ENCODE data around the gene CLRN3.

Gene CLRN3

DNA sequence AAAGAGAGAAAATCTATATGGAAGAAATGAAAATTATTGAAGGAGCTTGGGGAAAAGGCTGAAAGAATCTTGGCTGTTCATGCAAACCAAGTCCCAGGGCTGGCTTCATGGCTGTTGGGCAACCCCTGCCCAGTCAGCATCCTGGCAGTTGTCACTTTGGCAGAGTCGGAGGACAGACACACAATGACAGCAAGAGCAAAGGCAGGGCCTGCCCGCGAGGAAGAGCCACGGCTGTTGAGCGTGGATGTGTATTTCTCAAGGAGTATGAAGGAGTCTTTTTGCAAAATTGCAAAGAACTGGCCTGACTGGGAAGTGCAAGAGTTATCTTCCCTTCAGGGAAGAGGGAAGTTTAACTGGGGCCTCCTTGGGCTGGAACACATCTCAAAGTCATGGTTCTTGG is 25.8 kb upstream of the CLRN3 start:
- DNase-seq, result no peak

DNA sequence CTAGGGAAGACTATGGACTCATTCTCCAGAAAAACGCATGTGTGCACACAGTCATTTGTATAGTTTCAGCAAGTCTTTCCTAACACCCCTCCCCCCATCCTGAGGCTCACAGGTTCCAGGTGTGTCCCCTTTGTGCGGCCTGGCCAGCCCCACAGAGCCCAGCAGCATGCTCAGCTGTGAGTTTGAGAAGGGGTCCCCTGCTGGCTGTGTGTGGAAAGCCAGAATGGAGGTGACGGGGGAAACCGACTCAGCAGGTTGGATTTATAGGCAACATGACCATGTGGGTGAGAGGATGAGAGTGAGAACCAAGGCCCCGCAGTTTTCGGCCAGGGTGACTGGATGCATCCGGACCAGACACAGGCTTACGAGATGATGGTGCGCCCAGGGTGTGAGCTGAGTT is 24.1 kb upstream of the CLRN3 start:
- no peak for DNase-seq

- no peak for DNase-seq
Observed at GRCh38 chr10:127915324-127915723, 22.6 kb upstream of the CLRN3 start.

GRCh38 chr10:127913368-127913759 is 20.6 kb upstream of the CLRN3 start:
- DNase-seq, result no peak

DNA sequence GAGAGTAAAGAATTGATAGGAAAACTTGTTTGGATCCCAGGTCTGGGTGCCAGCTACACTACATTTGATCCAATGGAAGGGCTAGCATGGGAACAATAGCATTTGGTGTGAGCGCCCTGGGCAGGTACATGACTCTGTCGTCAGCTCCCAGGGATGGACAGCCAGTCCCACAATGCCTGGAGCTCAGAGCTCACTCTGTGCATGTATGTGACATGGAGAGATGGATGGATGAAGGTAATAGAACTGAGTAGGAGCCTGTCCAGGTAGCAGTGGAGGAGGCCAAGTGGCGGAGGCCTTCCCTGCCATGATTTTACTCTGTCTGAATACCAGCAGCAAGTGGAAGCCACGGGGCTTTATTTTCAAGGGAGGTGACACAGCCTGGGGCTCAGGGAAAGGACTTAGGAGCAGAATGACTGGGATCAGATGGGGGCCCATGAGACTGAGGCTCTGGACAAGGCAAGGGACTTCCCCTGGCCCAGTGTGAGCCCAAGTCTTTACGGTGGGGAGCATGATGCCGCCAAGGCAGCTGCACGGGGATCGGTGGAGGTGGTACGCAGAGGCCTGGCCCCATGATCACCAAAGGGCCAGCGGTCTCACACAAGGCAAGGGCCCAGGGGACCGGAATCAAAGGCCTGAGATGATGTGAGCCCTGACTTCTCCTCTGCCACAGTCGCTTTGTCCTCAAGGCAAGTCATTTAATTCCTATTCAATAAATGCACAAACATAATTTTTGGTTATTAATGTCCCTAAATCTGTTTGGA is 20.0 kb upstream of the CLRN3 start:
- no peak for DNase-seq

DNA sequence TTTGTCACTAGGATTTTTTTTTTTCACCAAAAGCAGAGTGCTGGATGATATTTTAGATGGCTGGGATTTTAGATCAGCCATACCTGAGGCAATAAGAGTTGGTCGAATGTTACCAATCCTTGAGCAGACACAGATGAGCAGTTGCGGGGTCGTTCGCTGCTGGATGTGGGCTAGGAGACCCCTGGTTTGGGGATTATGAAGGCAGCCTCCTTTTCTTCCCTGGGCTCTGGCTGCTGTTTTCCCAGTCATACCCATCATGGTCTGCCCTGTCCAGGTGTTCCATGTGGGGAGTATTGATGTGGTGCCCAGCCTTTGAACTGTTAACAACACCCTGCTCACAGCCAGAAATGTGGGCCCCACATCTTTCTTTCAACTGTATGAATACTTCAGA is 19.1 kb upstream of the CLRN3 start:
- no peak for DNase-seq

GRCh38 chr10:127911218-127911866 is 18.6 kb upstream of the CLRN3 start:
- DNase-seq, result no peak

DNA sequence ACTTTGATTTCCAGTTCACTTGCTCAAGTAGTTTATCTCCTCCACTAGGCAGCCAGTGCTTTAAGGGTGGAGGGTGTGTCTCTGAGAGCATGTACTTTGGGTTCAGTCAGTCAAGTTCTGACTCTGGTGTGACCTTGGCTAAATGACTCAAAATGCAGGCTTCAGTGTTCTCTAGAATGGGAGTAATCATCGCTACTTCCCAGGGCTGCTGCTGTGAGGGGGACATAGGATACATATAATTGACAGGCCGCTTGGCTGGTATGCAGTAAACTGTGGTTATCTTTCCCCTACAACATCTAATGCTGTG is 17.7 kb upstream of the CLRN3 start:
- no peak for DNase-seq

GRCh38 chr10:127909716-127910463 is 17.1 kb upstream of the CLRN3 start:
- DNase-seq, result no peak

GRCh38 chr10:127908959-127909267 is 16.2 kb upstream of the CLRN3 start:
- DNase-seq, result no peak

- DNase-seq, result no peak
Observed at GRCh38 chr10:127908106-127908958, 15.6 kb upstream of the CLRN3 start.

DNA sequence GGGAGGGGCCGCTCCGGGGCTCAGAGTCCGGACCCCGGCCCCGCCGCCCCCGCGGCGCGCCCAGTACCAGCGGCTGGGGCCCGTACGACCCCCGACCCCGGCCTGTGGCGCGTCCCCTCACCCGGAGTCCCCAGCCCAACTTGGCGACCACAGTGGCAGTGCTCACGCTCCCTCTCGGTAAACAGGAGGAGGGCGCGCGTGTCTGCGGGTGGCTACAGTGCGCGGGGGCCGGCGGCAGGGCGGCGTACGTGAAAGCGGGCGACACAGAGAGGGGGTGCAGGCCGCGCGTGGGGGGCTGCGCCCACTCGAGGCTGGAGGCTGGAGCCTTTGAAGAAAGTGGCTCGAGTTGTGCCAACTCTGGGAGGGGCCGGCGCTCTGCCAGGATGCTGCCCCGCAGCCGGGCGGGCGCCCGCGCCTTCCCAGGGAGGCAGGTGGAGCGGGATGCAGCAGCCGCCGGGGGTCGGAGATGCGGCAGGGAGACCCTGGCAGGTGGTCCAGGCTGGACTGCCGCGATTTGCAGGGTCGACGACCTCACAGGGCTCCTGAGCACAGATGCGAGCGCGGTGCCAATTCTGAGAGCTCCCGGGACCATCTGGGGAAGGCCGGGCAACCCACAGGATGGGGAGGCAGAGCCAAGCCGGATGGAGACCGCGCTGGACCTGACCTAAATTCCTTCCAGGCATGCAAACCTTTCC is 14.8 kb upstream of the CLRN3 start:
- DNase-seq, result peak in 1 of 4 experiments; percentile 10

DNA sequence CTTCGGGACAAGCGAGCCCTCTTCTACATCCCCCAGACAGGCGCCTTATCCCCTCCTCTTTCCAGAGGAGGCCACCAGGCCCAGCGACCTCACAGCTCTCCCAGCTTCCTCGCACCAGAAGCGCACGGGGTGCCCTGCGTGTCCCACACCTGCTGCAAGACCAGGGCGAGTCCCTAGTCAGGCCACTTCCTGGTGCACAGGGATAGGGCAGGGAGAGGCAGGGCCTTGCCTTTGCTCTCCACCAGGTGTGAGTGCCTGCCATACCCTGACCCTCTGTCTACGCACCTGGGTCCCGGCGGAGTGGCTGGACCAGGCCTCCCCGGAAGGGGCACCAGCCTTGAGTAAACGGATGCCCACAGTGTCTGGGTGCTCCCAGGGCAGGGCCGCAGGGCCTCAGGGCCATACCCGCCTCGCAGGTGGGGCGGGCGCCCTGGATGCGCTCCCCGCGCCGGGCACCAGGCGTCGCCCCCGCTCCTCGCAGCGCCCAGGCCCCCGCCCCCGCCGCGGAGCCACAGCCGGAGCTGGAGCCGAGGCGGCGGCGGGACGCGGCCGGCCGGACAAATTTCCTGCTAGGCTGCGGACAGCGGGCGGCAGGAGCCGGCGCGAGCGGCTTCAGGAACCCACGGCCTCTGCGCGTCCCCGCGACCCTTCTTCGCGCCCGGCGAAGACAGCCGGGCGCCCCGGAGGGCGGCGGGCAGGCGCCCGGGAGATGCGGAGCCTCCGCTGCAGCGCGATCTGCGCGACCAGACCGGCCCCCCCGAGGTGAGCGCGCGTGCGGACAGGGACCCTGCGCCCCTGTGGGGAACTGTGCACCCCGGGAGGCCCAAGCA is 14.0 kb upstream of the CLRN3 start, which contains the start of gene PTPRE:
Gene PTPRE (plus strand): TSS at position 556 of the 830 bp plus-strand sequence. CDS start 133,779 bp downstream, outside the sequence.
- peak; percentile 23 to 63 (median 44) for DNase-seq

DNA sequence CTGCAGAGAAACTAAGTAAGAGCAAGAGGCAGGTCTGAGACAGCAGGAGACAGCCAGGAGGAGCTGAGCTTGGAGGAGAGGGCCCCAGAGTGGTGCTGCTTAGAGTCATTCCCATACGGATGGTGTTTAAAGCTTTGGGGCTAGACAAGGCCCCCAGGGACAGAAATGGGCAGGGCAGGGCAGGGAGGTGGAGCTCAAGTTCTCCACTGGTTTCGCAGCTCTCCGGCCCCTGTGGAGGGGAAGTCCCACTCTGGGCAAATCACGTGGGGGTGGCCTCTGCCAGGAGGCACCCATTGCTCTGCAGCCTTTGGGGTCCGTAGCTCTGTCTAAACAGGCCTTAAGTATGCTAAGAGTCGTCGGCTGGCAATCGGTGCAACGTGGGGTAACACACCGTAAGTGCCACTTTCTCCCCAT is 13.1 kb upstream of the CLRN3 start:
- no peak for DNase-seq

- DNase-seq, result no peak
Observed at GRCh38 chr10:127905001-127905847, 12.5 kb upstream of the CLRN3 start.

GRCh38 chr10:127904311-127905000 is 11.7 kb upstream of the CLRN3 start:
- DNase-seq, result no peak

DNA sequence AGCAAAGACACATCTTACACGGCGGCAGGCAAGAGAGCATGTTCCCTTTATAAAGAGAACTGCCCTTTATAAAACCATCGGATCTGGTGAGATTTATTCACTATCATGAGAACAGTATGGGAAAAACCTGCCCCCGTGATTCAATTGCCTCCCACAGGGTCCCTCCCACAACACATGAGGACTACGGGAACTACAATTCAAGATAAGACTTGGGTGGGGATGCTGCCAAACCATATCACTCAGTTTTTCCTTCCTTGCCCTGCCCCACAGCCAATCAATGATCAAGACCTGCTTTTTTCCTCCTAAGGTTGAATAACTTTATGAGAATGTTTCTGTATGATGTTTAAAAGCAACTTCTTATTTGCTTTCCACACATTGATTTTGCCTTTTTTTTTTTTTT is 11.0 kb upstream of the CLRN3 start:
- no peak for DNase-seq

- no peak for DNase-seq
Observed at GRCh38 chr10:127899766-127900387, 7.1 kb upstream of the CLRN3 start.

DNA sequence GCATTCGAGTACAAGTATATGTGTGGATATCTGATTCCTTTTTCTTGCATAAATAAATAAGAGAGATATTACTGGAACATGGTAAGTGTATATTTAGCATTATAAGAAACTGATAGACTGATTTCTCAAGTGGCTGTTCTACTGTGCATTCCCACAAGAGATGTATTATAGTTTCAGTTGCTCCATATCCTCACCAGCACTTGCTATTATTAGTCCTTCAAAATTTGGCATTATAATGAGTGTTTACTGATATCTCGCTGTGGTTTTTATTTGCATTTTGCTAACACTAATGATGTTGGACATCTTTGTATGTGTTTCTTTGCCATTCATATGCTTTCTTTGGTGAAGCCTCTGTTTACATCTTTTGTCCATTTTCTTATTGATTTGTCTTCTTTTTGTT is 4.4 kb upstream of the CLRN3 start:
- DNase-seq, result no peak

GRCh38 chr10:127896590-127896989 is 3.8 kb upstream of the CLRN3 start:
- no peak for DNase-seq
